H7 (cell line): ENCODE results near the gene PALD1. TPM values are rescaled to one million over a fixed set of nuclear protein-coding genes. Genes with fewer than 3 reads are reported as not detected.

Source experiments
- DNase-seq: peaks from one replicate; pipeline ENCODE4 v3.0.0; 2012
- H3K27me3 ChIP-seq: 2 replicates; pipeline ENCODE4 v1.6.0; 2011; ENCODE audit warnings: mild to moderate bottlenecking, low read length; ENCODE audit not compliant: control insufficient read depth, insufficient read depth
- H3K36me3 ChIP-seq: replicated peaks from 2 replicates; pipeline ENCODE4 v1.5.1; 2011; ENCODE audit warnings: low read length; ENCODE audit not compliant: control insufficient read depth, insufficient read depth
- H3K4me3 ChIP-seq: 2 replicates; pipeline ENCODE4 v1.5.1; 2011; ENCODE audit warnings: low read depth, mild to moderate bottlenecking, control low read depth, low read length, moderate library complexity; ENCODE audit not compliant: insufficient read depth
- total RNA-seq: library from RNA; depleted of rRNA; stranded (reverse); fragments of >200 nt; shearing (Covaris generic); gene quantifications from 2 replicates; pipeline ENCODE4 v1.2.3, GENCODE V29; 2014

The PALD1 gene
- total RNA-seq, 1 experiment from 2014 or later, result 51.9 TPM

- Histone ChIP-seq H3K4me3 (no peak overlapping the region), H3K27me3 (no peaks in the 10 kb centered on the region; the same call in none of the 2 replicates), H3K36me3 (no peaks in the 10 kb centered on the region)
- no peak for DNase-seq
Observed at GRCh38 chr10:70444744-70445143, 33.8 kb upstream of the PALD1 start.

GRCh38 chr10:70445718-70446657 is 32.6 kb upstream of the PALD1 start:
- H3K27me3 ChIP-seq, result no peaks in the 10 kb centered on the region; the same call in 1 of the 2 replicates
- no peaks in the 10 kb centered on the region for H3K36me3 ChIP-seq
- H3K4me3 ChIP-seq, result no peak overlapping the region
- no peak for DNase-seq

DNA sequence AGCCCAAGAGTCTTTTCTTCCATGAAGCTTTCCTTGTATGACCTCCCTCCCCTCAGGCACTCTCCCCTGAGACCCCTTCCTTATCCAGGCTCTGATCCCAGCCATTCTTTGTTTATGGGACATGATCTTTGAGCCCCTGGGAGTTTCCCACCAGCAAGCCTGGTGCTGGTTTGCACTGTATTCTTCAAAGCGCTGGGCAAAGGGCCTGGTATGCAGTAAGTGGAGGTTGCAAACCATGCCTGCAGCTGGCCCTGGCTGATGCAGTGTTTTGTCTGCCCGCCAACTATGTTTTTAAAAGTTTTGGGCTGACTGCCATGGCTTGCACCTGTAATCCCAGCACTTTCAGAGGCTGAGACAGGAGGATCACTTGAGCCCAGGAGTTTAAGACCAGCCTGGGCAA is 30.3 kb upstream of the PALD1 start:
- Histone ChIP-seq H3K27me3 (no peaks in the 10 kb centered on the region), H3K36me3 (no peaks in the 10 kb centered on the region), H3K4me3 (no peak overlapping the region)
- no peak for DNase-seq

DNA sequence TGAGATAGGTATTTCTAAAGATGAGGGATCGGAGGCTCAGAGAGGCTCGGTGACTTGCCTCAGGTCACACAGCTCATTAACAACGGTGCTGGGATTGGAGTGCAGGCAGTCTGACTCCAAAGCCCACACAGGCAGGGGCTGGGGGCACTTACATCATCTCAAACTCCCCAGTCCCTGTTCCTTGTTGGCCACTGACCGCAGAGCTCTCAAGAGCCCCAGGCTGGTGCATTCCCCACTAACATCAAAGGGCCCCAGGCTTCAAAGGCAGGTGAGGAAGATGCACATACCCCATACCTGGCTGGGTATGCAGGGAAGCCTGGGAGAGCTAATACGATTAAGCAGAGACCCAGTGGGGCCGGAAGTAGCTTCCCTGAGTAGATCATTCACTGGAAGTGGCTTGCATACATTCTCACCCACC is 23.3 kb upstream of the PALD1 start:
- Histone ChIP-seq H3K4me3 (no peak overlapping the region), H3K36me3 (no peaks in the 10 kb centered on the region), H3K27me3 (peaks cover 16% of the 10 kb centered on the region; the same call in 1 of the 2 replicates)
- DNase-seq, result peak; percentile 91

- peaks cover 16% of the 10 kb centered on the region; the same call in 1 of the 2 replicates for H3K27me3 ChIP-seq
- no peak overlapping the region for H3K4me3 ChIP-seq
- peak; percentile 57 for DNase-seq
- no peaks in the 10 kb centered on the region for H3K36me3 ChIP-seq
Observed at GRCh38 chr10:70456164-70456563, 22.4 kb upstream of the PALD1 start.

DNA sequence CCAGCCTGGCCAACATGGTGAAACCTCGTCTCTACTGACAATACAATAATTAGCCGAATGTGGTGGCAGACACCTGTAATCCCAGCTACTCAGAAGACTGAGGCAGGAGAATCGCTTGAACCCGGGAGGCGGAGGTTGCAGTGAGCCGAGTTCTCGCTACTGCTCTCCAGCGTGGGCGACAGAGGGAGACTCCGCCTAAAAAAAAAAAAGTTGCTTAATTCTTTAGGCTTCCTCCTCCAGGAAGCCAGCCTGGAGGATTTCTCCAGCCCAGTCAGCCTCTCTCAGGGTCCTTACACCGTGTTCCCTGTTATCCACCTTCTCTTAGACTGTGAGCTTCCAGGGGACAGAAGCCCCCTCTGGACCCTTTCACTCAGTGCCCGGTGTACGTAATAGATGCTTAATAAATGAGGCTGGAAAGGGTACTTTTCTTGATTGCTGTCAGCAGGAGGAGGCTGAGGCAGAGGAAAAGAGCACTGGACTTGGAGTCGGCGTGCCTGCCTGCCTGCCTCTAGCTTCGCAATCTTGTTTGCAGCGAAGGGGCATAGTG is 20.7 kb upstream of the PALD1 start:
- H3K4me3 ChIP-seq, result peak overlapping the region; percentile 55
- no peaks in the 10 kb centered on the region for H3K36me3 ChIP-seq
- peaks cover 16% of the 10 kb centered on the region; the same call in 1 of the 2 replicates for H3K27me3 ChIP-seq
- no peak for DNase-seq

DNA sequence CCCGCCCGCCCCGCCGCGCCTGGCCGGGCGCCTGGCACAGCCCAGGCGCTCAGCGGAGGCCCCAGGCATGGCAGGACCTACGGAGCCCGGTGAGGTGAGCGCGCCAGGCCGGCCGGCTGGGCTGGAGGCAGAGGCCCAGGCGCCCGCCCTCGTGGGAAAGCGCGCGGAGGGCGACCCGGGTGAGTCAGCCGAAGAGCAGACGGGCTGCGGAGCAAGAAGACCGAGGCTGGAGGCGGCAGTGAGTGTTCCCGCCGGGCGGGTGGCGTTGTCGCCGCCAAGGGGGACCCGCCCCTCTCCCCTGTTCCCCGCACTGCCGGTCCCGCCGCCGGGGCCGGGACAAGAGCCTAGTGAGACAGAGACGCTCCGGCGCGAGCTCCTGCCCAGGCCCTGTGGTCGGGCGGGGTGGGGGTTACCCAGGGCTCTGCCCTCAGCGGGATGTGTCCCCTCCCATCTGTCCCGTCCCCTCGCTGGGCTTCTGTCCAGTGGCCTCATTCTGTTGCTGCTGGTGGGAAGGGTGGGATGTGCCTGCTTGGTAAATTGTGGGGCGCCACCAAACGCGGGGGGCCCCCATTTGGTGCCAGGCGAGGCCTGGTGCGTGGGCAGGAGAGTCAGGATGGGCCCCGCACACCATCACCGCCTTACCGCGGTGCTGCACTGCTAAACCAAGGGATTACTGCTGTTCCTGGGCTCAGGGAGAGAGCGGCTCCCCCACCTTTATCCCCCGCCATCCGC is 20.1 kb upstream of the PALD1 start:
- Histone ChIP-seq H3K36me3 (no peaks in the 10 kb centered on the region), H3K27me3 (peaks cover 16% of the 10 kb centered on the region; the same call in 1 of the 2 replicates), H3K4me3 (peak overlapping the region; percentile 55)
- DNase-seq, result peak; percentile 85

GRCh38 chr10:70459061-70459773 is 19.4 kb upstream of the PALD1 start:
- Histone ChIP-seq H3K4me3 (peak overlapping the region; percentile 55), H3K36me3 (no peaks in the 10 kb centered on the region), H3K27me3 (peaks cover 16% of the 10 kb centered on the region; the same call in 1 of the 2 replicates)
- peak; percentile 69 for DNase-seq

DNA sequence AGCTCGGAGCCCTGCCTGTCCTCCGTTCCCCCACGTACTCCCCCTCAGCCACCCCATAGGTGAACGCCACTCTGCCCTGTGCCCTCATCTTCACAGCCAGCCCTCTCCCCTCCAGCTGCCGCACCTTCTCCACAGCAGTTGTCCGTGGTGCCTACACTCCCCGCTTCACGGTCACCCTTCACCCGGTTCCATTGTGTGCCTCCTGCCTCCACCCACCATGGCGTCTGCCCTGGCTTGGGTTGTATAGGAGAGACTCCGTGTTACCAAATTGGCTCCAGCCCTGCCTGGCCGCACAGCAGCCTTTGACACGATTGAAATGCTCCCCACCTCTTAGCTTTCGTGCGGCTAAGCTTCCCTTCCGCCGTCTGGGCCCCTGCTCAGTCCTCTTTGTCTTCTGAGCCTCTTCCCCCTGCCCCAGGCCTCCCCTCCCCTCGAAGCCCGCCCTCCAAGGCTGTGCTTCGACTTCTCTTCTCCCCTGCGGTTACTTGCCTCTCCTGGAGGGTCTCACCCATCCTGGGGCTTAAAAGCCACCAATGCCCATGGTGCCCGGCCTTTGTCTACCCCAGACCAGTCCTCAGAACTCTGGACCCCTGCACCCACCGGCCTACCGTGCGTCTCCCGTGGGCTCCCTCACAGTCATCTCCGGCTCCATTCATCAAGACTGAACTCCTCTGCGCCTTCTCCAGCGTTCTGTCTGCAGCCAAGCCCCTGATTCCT is 18.6 kb upstream of the PALD1 start:
- Histone ChIP-seq H3K4me3 (peak overlapping the region; percentile 20), H3K27me3 (peaks cover 16% of the 10 kb centered on the region; the same call in 1 of the 2 replicates), H3K36me3 (no peaks in the 10 kb centered on the region)
- peak; percentile 78 for DNase-seq

DNA sequence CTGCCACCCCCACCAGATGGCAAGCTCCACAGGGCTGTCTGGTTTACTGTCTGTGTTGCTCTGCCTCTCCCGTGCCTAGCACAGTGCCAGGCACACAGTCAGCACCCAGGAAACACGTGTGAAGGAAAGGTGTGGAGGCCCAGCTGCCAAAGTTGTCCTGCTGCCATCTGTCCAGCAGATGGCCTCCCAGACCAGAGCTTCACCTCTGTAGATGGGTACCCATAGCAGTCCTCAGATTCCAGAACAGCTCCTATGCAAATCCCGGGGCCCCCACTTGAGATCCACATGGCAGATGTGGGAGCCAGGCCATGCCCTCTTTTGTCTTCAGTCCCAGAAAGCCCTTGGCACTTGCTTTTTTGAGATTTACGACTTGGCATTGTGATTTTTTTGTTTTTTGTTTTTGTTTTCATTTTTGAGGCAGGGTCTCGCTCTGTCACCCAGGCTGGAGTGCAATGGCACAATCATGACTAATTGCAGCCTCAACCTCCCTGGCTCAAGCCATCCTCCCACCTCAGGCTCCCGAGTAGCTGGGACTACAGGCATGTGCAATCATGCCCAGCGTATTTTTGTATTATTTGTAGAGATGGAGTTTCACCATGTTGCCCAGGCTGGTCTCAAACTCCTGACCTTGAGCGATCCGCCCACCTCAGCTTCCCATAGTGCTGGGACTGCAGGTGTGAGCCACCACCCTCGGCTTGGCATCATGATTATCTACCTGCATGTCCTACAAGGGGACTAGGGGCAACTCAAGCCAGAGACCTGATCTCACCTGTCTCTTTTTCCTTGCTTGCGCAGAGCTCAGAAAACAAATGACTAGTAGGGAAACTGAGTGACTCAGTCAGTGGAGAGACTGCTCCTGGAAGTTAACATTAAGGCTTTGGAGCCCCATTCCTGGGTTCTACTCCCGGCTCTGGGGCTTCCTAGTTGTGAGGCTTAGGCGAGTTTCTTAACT is 16.9 kb upstream of the PALD1 start:
- peaks cover 15% of the 10 kb centered on the region; the same call in 1 of the 2 replicates for H3K27me3 ChIP-seq
- DNase-seq, result peak; percentile 91
- no peak overlapping the region for H3K4me3 ChIP-seq
- H3K36me3 ChIP-seq, result no peaks in the 10 kb centered on the region

GRCh38 chr10:70462349-70462984 is 16.1 kb upstream of the PALD1 start:
- no peak overlapping the region for H3K4me3 ChIP-seq
- DNase-seq, result no peak
- H3K27me3 ChIP-seq, result peaks cover 13% of the 10 kb centered on the region; the same call in 1 of the 2 replicates
- H3K36me3 ChIP-seq, result no peaks in the 10 kb centered on the region

GRCh38 chr10:70465278-70465677 is 13.3 kb upstream of the PALD1 start:
- H3K36me3 ChIP-seq, result no peaks in the 10 kb centered on the region
- H3K4me3 ChIP-seq, result no peak overlapping the region
- no peaks in the 10 kb centered on the region; the same call in 1 of the 2 replicates for H3K27me3 ChIP-seq
- DNase-seq, result no peak
